ENCODE data around the gene CRADD.

The CRADD gene

GRCh38 chr12:93850481-93851256, 173.5 kb downstream of the CRADD start:
- TF ChIP-seq CTCF (IDR thresholded peaks at IDR 0.05; ENCODE audit: insufficient read depth, low read length) (no peak), POLR2AphosphoS5 (IDR thresholded peaks at IDR 0.05; ENCODE audit: low read depth) (no peak), SPI1 (IDR thresholded peaks at IDR 0.05; ENCODE audit: borderline replicate concordance, low read depth) (no peak), GABPA (IDR thresholded peaks at IDR 0.05; ENCODE audit: low read depth) (no peak), REST (IDR thresholded peaks at IDR 0.05; ENCODE audit: insufficient replicate concordance, low read depth) (no peak)
- Histone ChIP-seq H3K4me3 (replicated peaks; ENCODE audit: insufficient read depth, low read length) (no peak overlapping the region), H3K27ac (replicated peaks) (no peak overlapping the region), H3K27me3 (ENCODE audit: insufficient read depth, poor library complexity, severe bottlenecking) (no peaks in the 10 kb centered on the region)
- DNase-seq (ENCODE audit: low read depth in 1 of 2, low spot score in 1 of 2), result no peak

GRCh38 chr12:93851257-93851671, 174.1 kb downstream of the CRADD start:
- Histone ChIP-seq H3K4me3 (replicated peaks; ENCODE audit: insufficient read depth, low read length) (no peak overlapping the region), H3K27me3 (ENCODE audit: insufficient read depth, poor library complexity, severe bottlenecking) (no peaks in the 10 kb centered on the region), H3K27ac (replicated peaks) (no peak overlapping the region)
- TF ChIP-seq GABPA (IDR thresholded peaks at IDR 0.05; ENCODE audit: low read depth), result no peak
- TF ChIP-seq POLR2AphosphoS5 (IDR thresholded peaks at IDR 0.05; ENCODE audit: low read depth), result peak; percentile 70
- TF ChIP-seq SPI1 (IDR thresholded peaks at IDR 0.05; ENCODE audit: borderline replicate concordance, low read depth), result peak; percentile 19; the same call in 1 of the 2 replicates
- DNase-seq (ENCODE audit: low read depth in 1 of 2, low spot score in 1 of 2), result peak; percentile 28 to 75

- no peak overlapping the region for H3K4me3 ChIP-seq (replicated peaks; ENCODE audit: insufficient read depth, low read length)
- no peak overlapping the region for H3K27ac ChIP-seq (replicated peaks)
- no peak for DNase-seq (ENCODE audit: low read depth in 1 of 2, low spot score in 1 of 2)
- H3K27me3 ChIP-seq (ENCODE audit: insufficient read depth, poor library complexity, severe bottlenecking), result no peaks in the 10 kb centered on the region
- TF ChIP-seq POLR2AphosphoS5 (IDR thresholded peaks at IDR 0.05; ENCODE audit: low read depth) (no peak), REST (IDR thresholded peaks at IDR 0.05; ENCODE audit: insufficient replicate concordance, low read depth) (no peak), GABPA (IDR thresholded peaks at IDR 0.05; ENCODE audit: low read depth) (no peak), CTCF (IDR thresholded peaks at IDR 0.05; ENCODE audit: insufficient read depth, low read length) (no peak), SPI1 (IDR thresholded peaks at IDR 0.05; ENCODE audit: borderline replicate concordance, low read depth) (no peak)
These were observed 175.0 kb downstream of the CRADD start for GRCh38 chr12:93852173-93852591.

- no peak for DNase-seq (ENCODE audit: low read depth in 1 of 2, low spot score in 1 of 2)
- Histone ChIP-seq H3K4me3 (replicated peaks; ENCODE audit: insufficient read depth, low read length) (no peak overlapping the region), H3K27ac (replicated peaks) (no peak overlapping the region), H3K27me3 (ENCODE audit: insufficient read depth, poor library complexity, severe bottlenecking) (no peaks in the 10 kb centered on the region)
- TF ChIP-seq CTCF (IDR thresholded peaks at IDR 0.05; ENCODE audit: insufficient read depth, low read length) (no peak), POLR2AphosphoS5 (IDR thresholded peaks at IDR 0.05; ENCODE audit: low read depth) (no peak), REST (IDR thresholded peaks at IDR 0.05; ENCODE audit: insufficient replicate concordance, low read depth) (no peak), SPI1 (IDR thresholded peaks at IDR 0.05; ENCODE audit: borderline replicate concordance, low read depth) (no peak), GABPA (IDR thresholded peaks at IDR 0.05; ENCODE audit: low read depth) (no peak)
These were observed 176.7 kb downstream of the CRADD start for GRCh38 chr12:93853698-93854478.
